Stimulated activated CD8-positive, alpha-beta memory T cell treated with anti-CD3 and anti-CD28 coated beads, Interleukin-7, amount 100 ng/mL, for 1 hour (primary cell): Measurements from ENCODE around the gene METTL3.

Source experiments
- DNase-seq, 2 donors: peaks; one replicate each; pipeline ENCODE4 v3.0.0-alpha.2; 2020; ENCODE audit warnings: low read depth in 2 of 2

METTL3 gene

GRCh38 chr14:21476523-21476924 lies 34.6 kb downstream of the METTL3 start:
- DNase-seq: peak; percentile 65 to 74

- DNase-seq: no peak
These were observed 35.2 kb downstream of the METTL3 start for GRCh38 chr14:21475767-21476522.

GRCh38 chr14:21467616-21468015 lies 43.5 kb downstream of the METTL3 start:
- DNase-seq: no peak

GRCh38 chr14:21455912-21456667 lies 55.0 kb downstream of the METTL3 start, which contains the start of gene CHD8:
TSS of gene CHD8 (minus strand) at chr14:21456123. CDS start at chr14:21431643, 24,480 bp downstream.
- peak; percentile 97 to 98 for DNase-seq

DNA sequence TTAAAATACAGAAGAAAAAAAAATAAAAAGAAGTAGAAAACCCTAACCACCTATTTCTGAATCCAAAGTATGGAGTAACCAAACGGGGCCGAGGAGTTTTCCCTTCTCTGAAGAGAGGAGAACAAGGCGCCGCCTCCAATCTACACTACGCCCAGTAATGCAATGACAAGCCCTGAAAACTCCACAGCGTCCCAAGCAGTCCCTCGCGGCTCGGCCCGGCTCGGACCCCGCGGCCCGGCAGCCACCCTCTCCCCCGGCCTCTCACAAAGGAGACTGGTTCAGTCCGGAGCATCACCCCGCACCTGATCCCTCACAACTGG lies 55.6 kb downstream of the METTL3 start:
- DNase-seq: no peak

DNA sequence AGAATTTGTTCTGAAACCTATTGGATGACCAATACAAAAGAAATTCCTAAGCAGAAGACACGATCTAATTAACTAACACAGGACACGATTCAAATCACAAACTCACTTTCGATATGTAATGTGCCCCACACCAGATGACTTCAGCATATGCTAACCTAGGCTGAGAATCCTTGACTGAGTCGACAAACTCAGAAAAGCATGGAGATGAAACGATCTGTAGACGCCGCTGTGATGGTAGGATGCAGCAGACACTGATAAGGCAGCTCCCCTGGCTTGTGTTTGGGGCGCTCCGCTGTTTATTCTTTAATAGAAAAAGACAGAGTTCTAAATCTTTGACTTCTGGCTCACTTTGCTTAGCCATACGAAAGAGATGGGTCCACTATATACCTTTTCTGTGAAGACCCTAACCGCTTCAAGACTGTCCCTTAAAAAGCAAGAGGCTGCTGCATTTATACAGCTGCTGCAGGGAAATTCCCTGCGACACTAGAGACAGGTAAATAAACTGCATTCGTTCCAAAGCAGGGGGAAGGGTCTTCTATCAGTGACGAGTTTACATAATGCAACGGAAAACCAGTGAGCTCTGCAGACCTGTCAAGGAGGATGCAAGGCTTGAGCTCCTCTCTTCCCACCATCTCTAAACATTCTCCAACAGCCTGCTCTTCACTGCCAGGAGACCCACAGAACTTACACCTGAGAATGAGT lies 56.1 kb downstream of the METTL3 start:
- DNase-seq: no peak

DNA sequence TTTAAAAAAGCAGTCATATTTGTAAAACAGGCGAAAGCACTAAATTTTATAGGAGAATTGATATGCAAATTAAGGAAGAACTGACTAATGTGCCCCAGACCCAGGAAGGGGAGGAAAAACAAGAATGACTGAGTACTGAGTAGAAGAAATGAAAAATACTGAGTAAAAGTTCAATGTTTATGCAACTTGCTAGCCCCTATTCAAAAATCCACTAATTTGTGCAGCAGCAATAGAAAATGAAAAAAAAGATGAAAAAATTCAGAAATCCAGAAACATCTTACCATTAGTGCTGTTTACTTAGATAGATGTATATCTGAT lies 61.3 kb downstream of the METTL3 start:
- DNase-seq: no peak
